HG02870 (cell line): ENCODE data around the gene IZUMO2.

Source experiments
- ATAC-seq: cut with Tn5 transposase; IDR thresholded peaks from one replicate; pipeline ENCODE4 v1.9.1; 2021; ENCODE audit warnings: mild to moderate bottlenecking, moderate library complexity; ENCODE audit not compliant: unreplicated experiment

Gene IZUMO2

GRCh38 chr19:50162988-50163387, at the start of gene IZUMO2:
Gene IZUMO2, minus strand, starts transcription at chr19:50163281. Its CDS starts 87 bp downstream, at chr19:50163194.
- no peak for ATAC-seq

- no peak for ATAC-seq
These were observed 47.3 kb upstream of the IZUMO2 start for GRCh38 chr19:50210425-50210824.

- ATAC-seq: no peak
These were observed 46.0 kb upstream of the IZUMO2 start for GRCh38 chr19:50209131-50209530.

GRCh38 chr19:50207730-50208129, 44.6 kb upstream of the IZUMO2 start:
- ATAC-seq: no peak

GRCh38 chr19:50206191-50206590, 43.1 kb upstream of the IZUMO2 start:
- ATAC-seq: no peak

GRCh38 chr19:50205681-50206138, 42.6 kb upstream of the IZUMO2 start:
- ATAC-seq: no peak

- no peak for ATAC-seq
These were observed 42.0 kb upstream of the IZUMO2 start for GRCh38 chr19:50204811-50205675.

GRCh38 chr19:50204081-50204428, 41.0 kb upstream of the IZUMO2 start:
- ATAC-seq: no peak

GRCh38 chr19:50203281-50204080, 40.4 kb upstream of the IZUMO2 start, which contains the start of gene MYH14:
Gene MYH14, plus strand, starts transcription at chr19:50203622. Its CDS starts 6,744 bp downstream, at chr19:50210366.
- ATAC-seq: no peak

GRCh38 chr19:50202962-50203280, 39.8 kb upstream of the IZUMO2 start:
- ATAC-seq: no peak

- ATAC-seq: no peak
These were observed 39.3 kb upstream of the IZUMO2 start for GRCh38 chr19:50202386-50202785.

GRCh38 chr19:50199259-50199555, 36.1 kb upstream of the IZUMO2 start:
- ATAC-seq: no peak

GRCh38 chr19:50198431-50199258, 35.6 kb upstream of the IZUMO2 start:
- ATAC-seq: no peak

GRCh38 chr19:50197348-50197747, 34.3 kb upstream of the IZUMO2 start:
- no peak for ATAC-seq

- no peak for ATAC-seq
These were observed 33.3 kb upstream of the IZUMO2 start for GRCh38 chr19:50196322-50196932.

- ATAC-seq: no peak
These were observed 32.1 kb upstream of the IZUMO2 start for GRCh38 chr19:50195224-50195623.

- no peak for ATAC-seq
These were observed 29.6 kb upstream of the IZUMO2 start for GRCh38 chr19:50192463-50193211.

GRCh38 chr19:50191216-50191615, 28.1 kb upstream of the IZUMO2 start:
- ATAC-seq: no peak

GRCh38 chr19:50190439-50190891, 27.4 kb upstream of the IZUMO2 start:
- ATAC-seq: no peak

- no peak for ATAC-seq
These were observed 26.2 kb upstream of the IZUMO2 start for GRCh38 chr19:50189331-50189730.
